ENCODE measurements around the gene TNFRSF6B.
A peak's percentile ranks its signal among the peaks of the same experiment; 100 is the strongest.

TNFRSF6B gene

GRCh38 chr20:63731410-63731809 is 35.0 kb downstream of the TNFRSF6B start:
- H3K9me3 ChIP-seq (ENCODE audit: insufficient read depth, low read depth, low read length): no peaks in the 10 kb centered on the region
- no peaks in the 10 kb centered on the region for H3K4me1 ChIP-seq (ENCODE audit: insufficient read depth, low read length)
- H3K27me3 ChIP-seq (ENCODE audit: insufficient read depth, low read length): no peaks in the 10 kb centered on the region
- H3K4me3 ChIP-seq (ENCODE audit: low read length): no peak overlapping the region
- peaks cover 34% of the 10 kb centered on the region for H3K36me3 ChIP-seq (ENCODE audit: insufficient read depth, low read length)
- 89% methylated on average over 4 of the region's 5 CpGs for WGBS
- no peak overlapping the region for H3K27ac ChIP-seq (ENCODE audit: low read depth, low read length)
- no peak overlapping the region for H3K9ac ChIP-seq (ENCODE audit: low read depth, low read length)

DNA sequence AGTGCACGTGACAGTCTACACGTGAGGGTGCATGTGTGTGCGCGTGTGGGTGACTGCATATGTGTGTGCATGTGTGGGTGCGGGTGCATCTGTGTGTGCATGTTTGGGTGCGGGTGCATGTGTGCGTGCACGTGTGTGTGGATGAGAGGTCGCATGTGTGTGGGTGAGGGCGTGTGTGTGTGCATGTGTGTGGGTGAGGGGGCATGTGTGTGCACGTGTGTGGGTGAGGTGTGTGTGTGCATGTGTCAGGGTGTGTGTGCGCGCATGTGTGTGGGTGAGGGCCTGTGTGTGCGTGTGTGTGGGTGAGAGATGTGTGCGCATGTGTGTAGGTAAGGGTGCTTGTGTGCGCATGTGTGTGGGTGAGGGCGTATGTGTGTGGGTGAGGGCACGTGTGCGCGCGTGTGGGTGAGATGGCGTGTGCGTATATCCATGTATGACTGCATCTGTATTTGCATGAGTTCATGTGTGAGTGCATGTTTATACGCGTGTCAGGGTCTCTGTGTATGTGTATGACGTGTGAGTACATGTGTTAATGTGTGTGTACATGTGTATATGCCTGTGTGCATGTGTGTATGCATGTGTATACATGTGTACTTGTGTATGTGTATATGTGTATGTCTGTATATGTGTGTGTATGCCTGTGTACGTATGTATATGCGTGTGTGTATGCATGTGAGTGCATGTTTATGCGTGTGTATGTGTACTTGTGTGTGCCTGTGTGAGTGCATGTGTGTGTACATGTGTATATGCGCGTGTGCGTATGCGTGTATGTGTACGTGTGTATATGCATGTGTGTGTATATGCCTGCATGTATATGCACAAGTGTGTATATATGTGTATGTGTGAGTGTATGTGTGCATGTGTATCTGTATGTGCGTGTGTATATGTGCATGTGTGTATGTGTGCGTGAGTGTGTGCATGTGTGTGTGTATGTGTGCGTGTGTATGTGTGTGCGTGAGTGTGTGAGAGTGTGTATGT is 36.0 kb downstream of the TNFRSF6B start:
- no peak overlapping the region for H3K27ac ChIP-seq (ENCODE audit: low read depth, low read length)
- no peak overlapping the region for H3K4me3 ChIP-seq (ENCODE audit: low read length)
- no peak overlapping the region for H3K9ac ChIP-seq (ENCODE audit: low read depth, low read length)
- H3K4me1 ChIP-seq (ENCODE audit: insufficient read depth, low read length): peaks cover 5% of the 10 kb centered on the region; the same call in 1 of the 2 replicates
- 87% methylated on average over 38 of the region's 38 CpGs for WGBS
- peaks cover 36% of the 10 kb centered on the region for H3K36me3 ChIP-seq (ENCODE audit: insufficient read depth, low read length)
- H3K9me3 ChIP-seq (ENCODE audit: insufficient read depth, low read depth, low read length): no peaks in the 10 kb centered on the region
- H3K27me3 ChIP-seq (ENCODE audit: insufficient read depth, low read length): peaks cover 5% of the 10 kb centered on the region

GRCh38 chr20:63733117-63733516 is 36.7 kb downstream of the TNFRSF6B start:
- Histone ChIP-seq H3K9ac (ENCODE audit: low read depth, low read length) (no peak overlapping the region), H3K4me3 (ENCODE audit: low read length) (no peak overlapping the region), H3K4me1 (ENCODE audit: insufficient read depth, low read length) (peaks cover 5% of the 10 kb centered on the region; the same call in 1 of the 2 replicates), H3K27me3 (ENCODE audit: insufficient read depth, low read length) (peaks cover 7% of the 10 kb centered on the region), H3K27ac (ENCODE audit: low read depth, low read length) (no peak overlapping the region), H3K9me3 (ENCODE audit: insufficient read depth, low read depth, low read length) (no peaks in the 10 kb centered on the region), H3K36me3 (ENCODE audit: insufficient read depth, low read length) (peaks cover 36% of the 10 kb centered on the region)
- WGBS: 97% methylated on average over 13 of the region's 13 CpGs

- H3K36me3 ChIP-seq (ENCODE audit: insufficient read depth, low read length): peaks cover 36% of the 10 kb centered on the region
- no peaks in the 10 kb centered on the region for H3K9me3 ChIP-seq (ENCODE audit: insufficient read depth, low read depth, low read length)
- no peak overlapping the region for H3K4me3 ChIP-seq (ENCODE audit: low read length)
- H3K4me1 ChIP-seq (ENCODE audit: insufficient read depth, low read length): peaks cover 10% of the 10 kb centered on the region
- no peak overlapping the region for H3K27ac ChIP-seq (ENCODE audit: low read depth, low read length)
- WGBS: 97% methylated on average over 18 of the region's 18 CpGs
- no peak overlapping the region for H3K9ac ChIP-seq (ENCODE audit: low read depth, low read length)
- H3K27me3 ChIP-seq (ENCODE audit: insufficient read depth, low read length): peaks cover 12% of the 10 kb centered on the region
Observed at GRCh38 chr20:63733579-63734081, 37.2 kb downstream of the TNFRSF6B start.

DNA sequence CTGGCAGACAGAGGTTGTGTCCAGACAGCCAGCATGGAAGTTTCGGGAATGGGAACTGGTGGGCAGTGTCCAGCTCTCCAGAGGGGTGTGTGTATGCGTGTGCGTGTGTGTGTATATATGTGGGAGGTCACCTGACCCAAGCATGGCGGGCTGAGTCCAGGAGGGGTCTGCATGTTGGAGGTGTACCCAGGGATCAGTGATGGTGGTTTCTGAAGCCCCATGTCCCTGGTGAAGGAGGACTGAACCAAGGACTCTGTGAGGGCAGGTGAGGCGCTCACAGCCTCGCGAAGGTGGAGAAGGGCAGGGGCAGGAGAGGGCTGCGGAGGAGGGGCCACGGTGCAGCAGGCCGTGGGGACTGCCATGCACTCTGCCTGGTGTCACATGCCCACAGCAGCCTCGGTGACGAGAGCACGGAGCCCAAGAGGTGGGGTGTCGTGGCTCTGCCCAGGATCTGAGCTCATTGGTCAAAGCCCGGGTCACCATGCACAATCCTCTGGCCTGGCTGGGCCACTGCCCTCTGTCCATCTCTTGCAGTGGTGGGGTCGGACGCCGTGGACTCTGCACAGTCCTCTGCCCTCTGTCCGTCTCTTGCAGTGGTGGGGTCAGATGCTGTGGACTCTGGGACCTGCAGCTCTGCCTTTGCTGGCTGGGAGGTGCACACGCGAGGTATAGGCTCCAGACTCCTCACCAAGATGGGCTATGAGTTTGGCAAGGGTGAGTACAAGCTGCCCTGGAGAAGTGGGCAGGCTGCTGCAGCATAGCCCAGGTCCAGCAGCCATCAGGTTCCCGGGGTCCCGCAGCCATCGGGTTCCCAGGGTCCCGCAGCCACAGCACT is 37.9 kb downstream of the TNFRSF6B start:
- peaks cover 36% of the 10 kb centered on the region for H3K36me3 ChIP-seq (ENCODE audit: insufficient read depth, low read length)
- no peak overlapping the region for H3K4me3 ChIP-seq (ENCODE audit: low read length)
- H3K9me3 ChIP-seq (ENCODE audit: insufficient read depth, low read depth, low read length): no peaks in the 10 kb centered on the region
- no peak overlapping the region for H3K27ac ChIP-seq (ENCODE audit: low read depth, low read length)
- H3K4me1 ChIP-seq (ENCODE audit: insufficient read depth, low read length): peaks cover 11% of the 10 kb centered on the region
- H3K9ac ChIP-seq (ENCODE audit: low read depth, low read length): no peak overlapping the region
- peaks cover 13% of the 10 kb centered on the region for H3K27me3 ChIP-seq (ENCODE audit: insufficient read depth, low read length)
- WGBS: 93% methylated on average over 25 of the region's 25 CpGs

GRCh38 chr20:63734946-63735858 is 38.8 kb downstream of the TNFRSF6B start:
- H3K27ac ChIP-seq (ENCODE audit: low read depth, low read length): no peak overlapping the region
- no peaks in the 10 kb centered on the region for H3K9me3 ChIP-seq (ENCODE audit: insufficient read depth, low read depth, low read length)
- WGBS: 95% methylated on average over 48 of the region's 48 CpGs
- peaks cover 11% of the 10 kb centered on the region for H3K4me1 ChIP-seq (ENCODE audit: insufficient read depth, low read length)
- H3K36me3 ChIP-seq (ENCODE audit: insufficient read depth, low read length): peaks cover 30% of the 10 kb centered on the region
- no peak overlapping the region for H3K9ac ChIP-seq (ENCODE audit: low read depth, low read length)
- H3K27me3 ChIP-seq (ENCODE audit: insufficient read depth, low read length): peaks cover 13% of the 10 kb centered on the region
- H3K4me3 ChIP-seq (ENCODE audit: low read length): no peak overlapping the region

DNA sequence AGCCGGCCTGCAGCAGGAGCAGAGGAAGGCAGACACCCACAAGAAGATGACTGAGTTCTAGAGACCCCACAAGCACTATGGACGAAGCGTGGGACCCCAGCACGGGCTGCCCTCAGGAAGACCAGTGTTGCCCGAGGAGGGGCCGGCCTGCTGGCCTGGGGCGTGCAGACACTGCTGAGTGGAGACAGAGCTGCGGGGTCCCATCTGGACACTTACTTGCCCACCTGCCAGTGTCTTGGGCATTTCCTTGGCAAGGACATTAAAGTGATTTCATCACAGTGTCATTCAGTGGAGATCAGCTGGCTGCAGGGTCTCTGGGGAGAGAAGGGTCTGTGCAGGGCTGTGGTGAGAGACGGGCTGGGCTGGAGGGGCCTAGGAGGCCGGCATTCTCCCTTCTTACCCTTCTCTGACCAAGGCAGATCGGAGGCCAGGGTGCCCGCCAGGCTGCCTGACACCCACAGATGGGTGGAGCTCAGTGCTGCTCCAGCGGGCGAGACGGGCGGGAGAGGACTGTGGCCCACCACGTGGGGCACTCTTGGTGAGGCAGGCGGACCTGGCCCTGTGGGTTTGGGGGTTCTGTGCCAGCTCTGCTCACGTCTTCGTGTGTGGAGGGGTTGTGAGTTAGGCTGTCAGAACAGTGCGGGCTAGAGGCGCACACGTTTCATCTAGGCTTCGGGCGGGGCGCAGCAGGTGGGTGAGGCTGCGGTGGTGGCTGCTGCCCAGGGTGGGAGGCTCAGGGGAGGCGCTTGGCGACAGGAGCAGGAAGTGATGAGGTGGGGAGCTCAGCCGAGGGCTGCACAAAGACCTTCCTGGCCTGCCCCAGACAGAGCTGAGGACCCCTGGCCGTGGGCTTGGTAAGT is 39.6 kb downstream of the TNFRSF6B start, which contains the start of gene LIME1:
LIME1 (plus strand) TSS at position 806 of the 860 bp plus-strand sequence. CDS start 886 bp downstream, outside the sequence.
- Histone ChIP-seq H3K9ac (ENCODE audit: low read depth, low read length) (peak within 1 kb of the TSS; percentile 58), H3K9me3 (ENCODE audit: insufficient read depth, low read depth, low read length) (no peaks in the 10 kb centered on the region), H3K27ac (ENCODE audit: low read depth, low read length) (no peak within 1 kb of the TSS), H3K4me1 (ENCODE audit: insufficient read depth, low read length) (peaks cover 14% of the 10 kb centered on the region), H3K27me3 (ENCODE audit: insufficient read depth, low read length) (peaks cover 13% of the 10 kb centered on the region), H3K4me3 (ENCODE audit: low read length) (peak within 1 kb of the TSS; percentile 42), H3K36me3 (ENCODE audit: insufficient read depth, low read length) (peaks cover 29% of the 10 kb centered on the region)
- 93% methylated on average over 31 of the region's 31 CpGs for WGBS

GRCh38 chr20:63736893-63737694 is 40.6 kb downstream of the TNFRSF6B start:
- peak overlapping the region; percentile 58 for H3K9ac ChIP-seq (ENCODE audit: low read depth, low read length)
- peaks cover 13% of the 10 kb centered on the region for H3K27me3 ChIP-seq (ENCODE audit: insufficient read depth, low read length)
- WGBS: 70% methylated on average over 30 of the region's 30 CpGs

DNA sequence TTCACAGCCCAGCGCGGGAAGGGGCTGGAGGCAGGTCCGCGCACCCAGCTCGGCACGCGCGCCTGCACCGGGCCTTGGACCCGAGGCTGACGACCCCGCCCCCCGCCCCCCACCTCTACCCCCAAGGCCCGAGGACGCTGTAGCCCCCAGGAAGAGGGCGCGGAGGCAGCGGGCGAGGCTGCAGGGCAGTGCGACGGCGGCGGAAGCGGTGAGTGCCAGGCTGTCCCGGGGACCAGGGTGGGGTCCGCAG is 41.2 kb downstream of the TNFRSF6B start:
- peaks cover 32% of the 10 kb centered on the region for H3K36me3 ChIP-seq (ENCODE audit: insufficient read depth, low read length)
- H3K27me3 ChIP-seq (ENCODE audit: insufficient read depth, low read length): peaks cover 13% of the 10 kb centered on the region
- no peak overlapping the region for H3K27ac ChIP-seq (ENCODE audit: low read depth, low read length)
- no peaks in the 10 kb centered on the region for H3K9me3 ChIP-seq (ENCODE audit: insufficient read depth, low read depth, low read length)
- peak overlapping the region; percentile 58; the same call in 1 of the 2 replicates for H3K9ac ChIP-seq (ENCODE audit: low read depth, low read length)
- peak overlapping the region; percentile 55 for H3K4me3 ChIP-seq (ENCODE audit: low read length)
- H3K4me1 ChIP-seq (ENCODE audit: insufficient read depth, low read length): peaks cover 18% of the 10 kb centered on the region
- 55% methylated on average over 21 of the region's 26 CpGs for WGBS

More at GRCh38 chr20:63736893-63737694, 40.6 kb downstream of the TNFRSF6B start:
- Histone ChIP-seq H3K9me3 (ENCODE audit: insufficient read depth, low read depth, low read length) (no peaks in the 10 kb centered on the region), H3K4me3 (ENCODE audit: low read length) (peak overlapping the region; percentile 42), H3K4me1 (ENCODE audit: insufficient read depth, low read length) (peaks cover 18% of the 10 kb centered on the region), H3K27ac (ENCODE audit: low read depth, low read length) (no peak overlapping the region), H3K36me3 (ENCODE audit: insufficient read depth, low read length) (peaks cover 27% of the 10 kb centered on the region)
